DMS53 treated with DMSO at 0.1 percent for 48 hours (cell line): ENCODE measurements around the gene NTRK2.

Experiments used
- DNase-seq: peaks from one replicate; lab custom pipeline; 2025; ENCODE audit not compliant: unreplicated experiment; lab: John Stamatoyannopoulos, UW

NTRK2 gene

DNA sequence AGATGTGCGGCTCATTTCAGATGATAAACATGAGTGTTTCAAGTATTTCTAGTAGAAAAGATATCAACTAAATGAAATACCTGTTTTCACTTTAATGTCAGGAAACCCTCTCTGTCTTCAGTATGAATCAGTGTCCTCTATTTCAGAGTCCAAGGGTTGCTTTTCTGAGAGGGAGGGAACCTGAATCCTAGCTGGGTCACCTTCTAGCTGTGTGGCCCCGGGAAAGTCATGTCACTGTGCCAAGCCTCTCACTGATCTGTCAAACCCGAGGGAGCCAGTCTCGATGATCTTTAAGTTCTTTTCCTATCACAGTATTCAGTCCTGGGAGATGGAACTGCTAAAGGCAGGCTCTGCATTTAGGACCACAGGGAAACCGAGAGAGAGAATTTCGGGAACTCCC lies 258.9 kb downstream of the NTRK2 start:
- no peak for DNase-seq

DNA sequence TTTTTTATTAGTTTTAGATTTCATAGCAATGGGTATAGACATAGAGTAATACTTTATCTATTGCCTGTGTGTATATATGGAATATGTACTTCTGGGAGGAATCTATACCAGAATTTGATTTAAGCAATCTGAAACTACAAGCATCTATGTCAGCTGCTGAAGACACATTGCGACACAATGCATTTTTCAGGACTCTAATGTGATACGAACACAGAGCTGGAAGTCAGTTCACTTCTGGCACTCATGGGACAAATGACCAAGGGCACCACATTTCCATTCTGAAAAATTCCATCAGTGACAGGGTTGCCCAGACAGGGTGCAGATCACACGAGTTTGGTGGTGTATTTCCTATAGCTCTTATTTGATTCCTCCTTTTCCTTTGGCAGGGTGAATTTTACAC lies 259.5 kb downstream of the NTRK2 start:
- DNase-seq: no peak

DNA sequence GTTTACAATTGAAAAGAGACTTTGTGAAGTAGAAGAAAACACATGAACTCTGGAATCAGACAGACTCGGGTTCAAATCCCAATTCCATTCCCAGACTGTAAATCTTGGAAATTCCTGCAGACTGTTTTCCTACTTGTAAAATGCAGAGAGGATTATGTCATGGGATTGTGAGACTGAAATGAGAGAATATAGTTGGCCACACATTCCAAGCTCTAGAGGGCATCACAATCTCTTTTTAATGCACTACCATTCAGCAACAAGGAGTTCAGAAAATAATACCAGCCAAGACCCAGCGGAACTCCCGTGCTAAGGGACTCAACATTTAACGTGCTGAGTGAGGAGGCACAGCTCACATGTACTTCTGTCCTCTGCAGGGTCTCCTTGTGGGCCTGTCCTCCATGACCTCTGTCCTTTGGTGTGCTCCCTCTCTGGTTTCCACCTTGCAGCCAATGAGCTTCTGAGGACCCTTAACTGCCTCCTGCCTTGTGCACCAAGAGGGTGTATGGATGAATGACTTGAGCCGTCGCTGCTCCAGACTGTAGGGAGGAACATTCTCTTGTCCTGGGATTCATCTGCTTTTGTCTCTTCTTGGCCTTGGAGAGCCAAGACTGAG lies 263.5 kb downstream of the NTRK2 start:
- no peak for DNase-seq

DNA sequence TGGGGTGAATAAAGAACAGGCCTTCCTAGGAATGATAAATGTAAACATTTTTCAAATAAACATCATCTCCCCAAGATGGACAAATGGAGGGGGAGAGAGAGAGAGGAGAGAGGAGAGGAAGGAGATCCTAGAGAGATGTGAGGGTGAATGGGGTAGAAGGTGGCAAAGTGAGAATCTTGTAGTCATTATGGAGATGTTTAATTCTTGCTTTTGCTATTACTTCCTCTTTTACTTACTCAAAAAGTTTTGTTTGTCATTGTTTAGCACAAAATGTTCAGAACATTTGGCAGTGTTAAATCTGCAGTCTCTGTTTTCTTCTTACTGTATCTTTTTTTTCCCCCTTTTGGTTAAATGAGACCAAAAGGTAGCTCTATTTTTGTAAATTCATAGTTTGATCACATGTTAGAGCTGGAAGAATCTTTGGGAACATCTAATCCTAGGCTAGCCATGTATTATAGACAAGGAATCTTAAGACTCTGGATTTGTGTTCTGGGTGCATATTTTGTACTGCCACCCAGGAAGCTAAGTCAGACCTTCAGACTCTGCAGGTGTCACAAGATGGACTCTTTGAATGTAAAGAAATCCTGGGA lies 266.1 kb downstream of the NTRK2 start:
- no peak for DNase-seq

DNA sequence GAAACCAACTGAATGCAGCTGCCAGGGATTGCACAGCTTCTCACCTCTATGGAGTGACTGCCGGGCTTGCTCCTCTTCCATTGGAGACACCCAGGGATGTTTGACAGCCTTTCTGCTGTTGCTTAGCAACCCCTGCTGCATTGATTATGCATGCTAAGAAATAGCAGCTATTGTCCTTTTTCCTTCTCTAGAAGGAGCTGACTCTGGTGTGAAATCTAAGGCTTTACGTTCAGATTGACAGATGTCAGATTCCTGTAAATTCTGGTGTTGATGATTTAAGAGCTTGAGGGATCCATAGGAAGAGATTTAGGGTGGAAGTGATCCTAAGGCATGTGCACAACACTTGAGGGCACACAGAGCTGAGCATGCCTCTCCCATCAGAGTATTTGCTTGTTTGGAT lies 267.7 kb downstream of the NTRK2 start:
- no peak for DNase-seq

DNA sequence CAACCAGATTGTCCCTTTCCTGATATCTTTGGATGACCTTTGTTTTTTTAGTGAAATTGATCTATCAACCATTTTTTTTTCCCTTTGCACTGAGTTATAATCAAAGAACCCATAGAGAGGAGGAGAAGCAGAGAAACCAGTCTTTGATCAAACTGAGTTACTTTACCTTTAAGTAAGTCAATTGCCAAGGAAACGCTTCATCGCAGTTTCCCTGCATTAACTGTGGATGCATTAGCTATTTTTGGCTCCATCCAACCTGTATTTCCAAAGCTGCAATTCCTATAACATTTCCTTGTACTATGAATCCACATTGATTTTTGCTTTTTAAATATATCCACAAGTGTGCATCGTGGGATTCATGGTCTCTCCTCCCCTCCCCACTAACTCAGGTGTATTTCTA lies 268.1 kb downstream of the NTRK2 start:
- DNase-seq: no peak

DNA sequence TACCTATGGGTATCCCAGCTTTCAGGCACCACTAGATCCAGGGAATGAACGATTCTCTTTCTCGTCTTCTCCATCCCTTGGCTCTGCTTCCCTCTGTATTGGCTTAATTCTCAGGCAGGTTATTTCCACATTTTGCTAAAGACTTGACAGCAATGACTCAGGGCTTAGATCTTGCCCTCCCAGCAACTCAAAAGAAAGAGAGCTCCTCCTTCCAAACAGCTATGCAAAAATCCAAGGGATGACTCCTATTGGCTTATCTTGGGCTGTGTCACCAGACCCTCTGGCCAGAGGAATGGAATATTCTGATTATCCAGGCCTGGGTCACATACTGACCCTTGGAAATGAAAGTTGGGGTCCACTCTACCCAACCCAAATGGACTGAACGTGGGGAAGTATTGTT lies 270.2 kb downstream of the NTRK2 start:
- no peak for DNase-seq

DNA sequence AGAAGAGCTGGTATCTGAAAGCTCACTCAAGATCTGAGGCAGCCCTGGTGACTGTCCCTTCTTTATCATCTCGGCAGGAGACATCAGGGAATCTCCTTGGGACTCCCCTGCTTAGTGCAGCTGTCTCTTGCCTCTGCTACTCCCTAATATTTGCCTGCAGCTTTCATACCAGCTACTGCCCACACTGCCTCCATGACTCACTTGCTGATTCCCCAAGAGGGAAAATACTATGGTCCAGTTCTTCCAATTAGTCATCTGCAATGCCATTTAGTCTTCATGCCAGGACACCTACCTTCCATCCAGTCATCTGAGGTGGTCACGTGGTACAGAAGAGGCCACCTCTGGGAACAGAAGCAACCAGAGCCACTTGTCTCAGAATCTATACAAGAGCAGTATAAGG lies 270.8 kb downstream of the NTRK2 start:
- DNase-seq: no peak

DNA sequence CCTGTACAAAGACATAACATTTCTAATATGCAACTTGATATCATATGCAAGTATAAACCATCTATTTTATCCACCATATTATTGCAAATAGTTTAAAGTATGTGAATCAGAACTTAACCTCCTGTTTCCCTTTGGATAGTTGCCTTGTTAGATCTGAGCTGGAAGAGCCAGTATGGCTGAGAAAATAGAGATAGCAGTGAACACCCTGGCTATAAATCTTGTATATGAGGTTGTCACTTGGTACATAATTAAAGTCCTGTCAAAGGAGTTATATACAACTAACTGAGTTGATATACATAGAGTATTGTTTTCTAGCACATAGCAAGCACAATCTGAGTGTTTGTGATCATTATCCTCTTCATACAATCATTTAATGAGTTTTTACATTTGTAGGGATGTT lies 272.3 kb downstream of the NTRK2 start:
- DNase-seq: no peak

DNA sequence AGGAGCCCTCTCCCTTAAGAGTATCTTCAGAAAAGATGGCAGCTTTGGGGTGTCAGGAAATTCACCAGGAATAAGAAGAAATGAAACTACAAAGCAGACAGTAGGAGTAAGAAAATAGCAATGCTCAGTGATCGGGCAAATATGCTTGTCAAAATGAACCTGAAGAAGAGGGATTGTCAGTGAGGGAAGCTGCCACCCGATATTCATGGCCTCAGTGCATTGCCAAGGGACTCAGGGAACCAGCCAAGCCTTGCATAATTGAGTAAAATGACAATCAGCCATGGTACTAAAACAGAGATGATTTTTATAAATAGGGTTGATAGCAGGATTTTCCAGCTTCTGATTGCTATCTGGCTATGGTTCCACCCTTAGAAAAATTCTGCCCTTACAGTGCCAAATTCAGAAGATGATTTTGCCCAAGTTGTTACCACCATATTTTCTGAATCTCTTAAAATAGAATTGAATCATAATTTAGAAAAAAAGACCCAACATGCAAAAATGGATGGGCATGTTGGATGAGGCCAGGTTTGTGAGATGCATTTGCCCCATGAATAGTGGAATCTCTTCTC lies 274.0 kb downstream of the NTRK2 start:
- DNase-seq: no peak

DNA sequence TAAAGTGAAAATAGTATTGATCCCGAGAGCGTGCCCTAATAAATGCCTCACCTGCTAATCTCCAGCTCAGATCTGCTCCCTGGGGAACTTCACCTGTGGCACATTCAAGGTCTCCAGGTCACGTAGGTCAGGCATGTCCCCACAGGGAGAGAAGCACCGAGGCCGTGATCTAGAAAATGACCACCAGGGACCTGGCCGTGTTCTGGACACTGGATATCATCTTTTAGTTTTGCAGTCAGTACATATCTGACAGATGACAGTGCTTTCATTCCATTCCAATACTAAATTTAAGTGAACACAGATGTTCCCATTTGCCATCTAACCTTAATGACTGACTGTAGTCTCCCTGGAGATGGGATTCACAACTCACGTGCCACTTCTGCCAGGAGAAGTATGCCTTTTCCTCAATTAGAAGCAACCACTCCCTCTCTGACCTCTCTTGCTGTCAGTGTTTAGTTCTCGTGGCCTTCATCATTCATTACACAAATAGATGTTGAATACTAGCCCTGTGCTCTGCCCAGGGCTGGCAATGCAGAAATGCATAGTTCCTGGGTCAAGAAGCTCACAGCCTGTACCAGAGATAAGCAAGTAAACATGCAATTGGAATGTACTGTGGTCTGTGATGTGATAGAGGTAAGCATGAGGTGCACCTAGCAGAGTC lies 276.5 kb downstream of the NTRK2 start:
- no peak for DNase-seq

DNA sequence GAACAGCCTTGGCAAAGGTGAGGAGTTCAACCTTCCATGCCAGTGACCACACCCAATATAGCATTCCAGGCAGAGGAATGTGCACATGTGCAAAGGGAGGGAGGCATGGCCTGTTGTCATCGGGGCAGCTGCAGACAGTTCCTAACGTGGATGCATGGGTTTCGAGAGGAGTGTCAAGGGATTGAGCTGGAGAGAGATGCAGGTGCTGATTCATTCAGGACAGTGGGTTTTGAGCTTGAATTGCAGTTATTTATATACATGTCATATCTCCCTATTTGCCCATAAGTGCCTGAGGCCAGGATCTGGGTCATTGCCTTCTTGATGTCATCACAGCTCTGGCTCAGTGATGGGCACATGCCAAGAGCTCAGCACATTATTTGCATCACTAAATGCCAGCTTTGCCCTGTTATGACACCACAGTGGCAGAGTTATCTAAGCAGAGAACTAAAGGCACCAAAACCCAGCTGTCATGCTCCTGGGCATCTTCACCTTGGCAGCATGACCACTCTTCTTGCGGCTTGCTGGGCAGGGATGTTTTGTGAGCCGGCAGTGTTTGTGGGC lies 278.0 kb downstream of the NTRK2 start:
- no peak for DNase-seq

DNA sequence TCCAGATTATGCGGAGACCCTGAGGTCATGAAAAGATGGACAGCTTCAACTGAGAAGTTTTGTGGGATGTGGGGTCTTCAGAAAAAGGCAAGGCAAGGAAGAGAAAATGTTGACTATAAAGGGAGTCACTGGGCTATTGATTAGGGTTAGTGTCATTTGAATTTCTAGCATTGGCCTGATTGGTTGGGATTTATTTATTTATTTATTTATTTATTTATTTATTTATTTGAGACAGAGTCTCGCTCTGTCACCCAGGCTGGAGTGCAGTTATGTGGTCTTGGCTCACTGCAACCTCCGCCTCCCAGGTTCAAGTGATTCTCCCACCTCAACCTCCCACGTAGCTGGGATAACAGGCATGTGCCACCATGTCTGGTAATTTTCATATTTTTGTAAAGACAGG lies 279.7 kb downstream of the NTRK2 start:
- no peak for DNase-seq

DNA sequence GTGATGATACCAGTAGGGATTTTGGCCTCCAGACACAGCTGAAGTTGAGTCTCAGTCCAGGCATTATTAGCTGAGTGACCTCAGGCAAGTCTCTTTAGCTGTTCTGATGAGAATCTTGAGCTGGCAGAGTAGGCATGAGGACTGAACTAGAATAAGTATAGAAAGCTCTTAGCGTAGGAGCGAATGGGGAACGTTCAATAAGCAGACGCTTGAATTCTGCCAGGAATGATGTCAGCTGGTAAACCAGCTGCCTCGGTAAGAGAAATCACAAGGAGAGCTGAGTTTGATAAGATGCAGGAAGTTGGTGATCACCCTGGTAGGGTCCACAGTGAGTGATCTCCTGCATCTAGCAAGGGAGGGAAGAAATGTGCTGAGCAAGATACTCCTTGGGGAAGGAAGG lies 280.4 kb downstream of the NTRK2 start:
- no peak for DNase-seq

DNA sequence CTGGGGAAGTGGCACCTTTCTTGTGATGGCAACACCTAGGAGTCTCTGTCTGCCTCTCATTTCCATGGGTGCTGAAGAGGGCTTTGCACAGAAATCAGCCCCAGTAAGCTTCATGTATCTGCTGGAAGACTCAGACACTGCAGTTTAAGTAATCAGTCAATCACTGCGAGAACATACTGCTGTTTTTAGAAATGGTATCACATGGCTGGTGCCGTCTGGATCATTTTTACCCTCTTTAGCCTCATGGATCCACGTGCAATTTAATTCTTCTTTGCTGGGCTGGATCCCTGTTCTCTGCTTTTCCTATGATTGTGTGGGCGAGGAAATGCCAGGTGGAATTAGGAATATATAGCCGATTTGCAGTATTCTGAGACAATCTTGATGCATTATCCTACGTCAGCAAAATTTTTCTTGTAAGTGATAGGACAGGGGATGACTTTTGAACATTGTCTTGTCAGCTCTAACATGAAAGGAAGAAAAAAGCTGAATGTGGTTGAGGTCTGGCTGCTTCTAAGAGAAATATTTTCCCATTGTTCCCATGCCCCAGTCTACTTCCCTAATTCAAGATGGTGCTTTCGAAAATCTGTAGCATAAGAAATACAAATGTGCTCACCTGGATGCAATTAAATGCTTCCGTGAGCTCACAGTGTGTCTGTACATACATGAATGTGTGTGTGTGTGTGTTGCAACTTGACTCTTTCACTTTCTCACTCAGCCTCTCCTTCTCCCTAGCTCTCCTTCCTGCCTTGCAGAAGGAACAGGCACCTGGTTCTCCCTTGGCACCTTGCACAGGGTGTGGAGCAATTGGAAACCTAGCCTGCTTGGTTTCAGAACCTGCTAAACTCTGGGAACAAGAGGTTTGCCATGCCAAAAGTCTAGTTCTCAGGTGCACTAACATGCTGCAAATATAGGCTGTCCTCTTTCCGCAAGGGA lies 281.6 kb downstream of the NTRK2 start:
- DNase-seq: no peak

DNA sequence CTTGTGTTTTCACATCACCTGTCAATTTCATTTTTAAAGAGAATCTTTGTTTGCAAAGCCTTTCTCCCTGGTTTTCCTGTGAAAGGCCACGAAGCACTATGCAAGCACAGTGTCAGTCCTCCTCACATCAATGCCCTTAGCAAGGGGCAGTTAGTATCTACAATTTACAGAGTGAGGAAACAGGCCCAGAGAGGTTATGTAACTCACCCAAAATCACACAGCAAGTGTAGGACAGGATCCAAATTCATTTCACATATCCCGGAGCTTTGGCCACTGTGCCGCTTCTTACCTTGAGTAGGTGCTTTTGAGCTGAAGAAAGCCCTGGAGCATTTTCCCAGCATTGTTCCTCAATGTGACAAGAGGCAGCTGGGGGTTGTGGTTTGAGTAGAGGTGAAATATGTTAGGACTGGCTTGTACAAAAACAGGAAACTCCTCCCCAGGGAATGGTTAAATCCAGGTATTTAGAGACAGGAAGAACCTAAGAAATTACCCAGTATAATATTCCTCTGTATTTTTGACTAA lies 283.8 kb downstream of the NTRK2 start:
- DNase-seq: no peak

DNA sequence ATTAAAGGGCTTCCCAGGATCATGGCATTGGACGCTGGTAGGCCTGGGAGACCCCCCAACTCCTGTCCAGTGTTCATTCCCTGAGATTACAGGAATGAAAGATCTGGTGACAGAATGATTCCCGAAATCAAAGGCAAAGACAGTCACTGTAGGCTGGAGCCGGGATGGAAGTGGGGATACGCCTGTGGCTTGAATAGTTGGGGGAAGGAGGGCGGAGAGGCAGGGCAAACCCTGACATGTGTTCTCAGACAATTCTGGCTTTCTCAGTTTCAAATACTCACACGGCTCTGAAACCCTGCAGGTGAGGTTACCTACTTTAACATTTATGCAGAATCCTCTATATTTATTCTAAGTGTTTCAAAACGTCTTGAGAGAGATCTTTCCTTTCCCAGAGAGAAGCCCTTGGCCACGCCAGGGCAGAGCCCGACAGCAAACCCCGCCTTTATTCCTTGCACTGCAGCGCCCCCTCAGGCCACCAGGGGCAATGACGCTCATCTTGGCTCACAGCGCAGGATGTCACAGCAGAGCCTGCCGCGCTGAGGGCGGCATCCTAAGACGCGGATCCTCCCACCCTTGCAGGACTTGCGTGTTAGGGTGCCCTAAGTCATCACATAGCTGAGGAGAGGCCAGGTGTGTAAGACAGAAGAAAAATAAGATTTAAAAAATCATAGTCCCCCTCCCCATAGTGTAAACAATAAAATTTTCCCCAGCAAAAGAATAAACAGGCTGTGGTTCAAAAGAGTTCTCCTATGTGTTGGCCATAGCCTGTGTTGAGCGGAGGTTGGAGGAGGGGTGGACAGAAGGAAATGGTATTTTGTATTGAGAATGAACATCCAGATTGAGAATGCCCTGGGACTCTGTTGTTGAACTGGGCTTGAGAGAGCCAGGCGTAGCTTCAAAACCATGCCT lies 284.5 kb downstream of the NTRK2 start:
- DNase-seq: peak; percentile 2

DNA sequence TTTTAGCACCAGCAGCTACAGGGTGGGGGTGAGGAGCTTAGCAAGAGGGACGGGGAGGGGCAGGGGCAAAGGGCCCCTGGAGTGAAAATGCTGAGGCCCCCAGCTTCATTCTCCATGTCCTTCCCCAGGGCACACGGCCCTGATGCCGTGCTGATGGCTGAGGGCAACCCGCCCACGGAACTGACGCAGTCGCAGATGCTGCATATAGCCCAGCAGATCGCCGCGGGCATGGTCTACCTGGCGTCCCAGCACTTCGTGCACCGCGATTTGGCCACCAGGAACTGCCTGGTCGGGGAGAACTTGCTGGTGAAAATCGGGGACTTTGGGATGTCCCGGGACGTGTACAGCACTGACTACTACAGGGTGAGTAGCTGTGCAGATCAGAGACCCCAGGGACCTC lies 285.6 kb downstream of the NTRK2 start:
- no peak for DNase-seq

DNA sequence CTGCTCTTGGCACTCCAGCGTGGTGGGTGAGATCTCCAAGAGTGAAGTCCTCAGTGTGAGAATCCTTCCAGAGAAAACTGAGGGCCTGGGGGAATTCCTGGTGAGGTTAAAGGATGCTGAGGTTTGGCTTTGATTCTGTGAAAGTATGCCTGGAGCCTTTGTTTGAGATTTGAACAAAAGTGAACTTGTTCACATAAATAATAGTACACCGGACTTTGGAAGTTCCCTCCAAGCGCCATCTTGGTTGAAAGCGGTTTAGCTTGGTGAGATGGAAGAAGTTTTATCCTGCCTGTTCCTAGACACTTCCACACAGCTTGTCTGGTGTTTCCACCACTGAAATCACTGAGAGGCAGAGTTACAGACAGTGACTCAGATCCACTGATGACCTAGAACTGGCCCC lies 286.4 kb downstream of the NTRK2 start:
- DNase-seq: no peak

DNA sequence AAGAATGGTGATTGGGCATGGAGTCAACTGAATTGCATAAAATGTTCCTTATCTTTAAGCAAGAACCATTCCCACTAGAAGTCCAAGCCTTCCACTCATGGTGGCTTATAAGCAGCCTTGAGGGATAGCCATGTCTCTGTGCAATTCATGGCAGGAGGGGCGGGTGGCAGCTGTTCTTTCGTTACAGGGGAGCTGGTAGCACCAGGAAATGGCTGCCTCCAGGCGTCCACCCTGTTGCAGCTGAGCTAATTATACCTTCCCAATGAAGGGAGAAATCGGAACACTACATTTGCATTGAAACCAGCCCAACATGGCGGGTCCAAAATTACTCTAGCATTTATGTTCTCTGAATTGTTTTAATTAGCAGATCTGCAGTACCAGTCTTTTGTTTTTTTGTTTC lies 289.8 kb downstream of the NTRK2 start:
- no peak for DNase-seq
